HG03520 (cell line): ENCODE results near the gene COA8.
A peak's percentile ranks its signal among the peaks of the same experiment; 100 is the strongest.

ENCODE experiments used
- ATAC-seq: cut with Tn5 transposase; IDR thresholded peaks from one replicate; pipeline ENCODE4 v1.9.1; 2021; ENCODE audit warnings: mild to moderate bottlenecking, moderate library complexity; ENCODE audit not compliant: unreplicated experiment

COA8 gene

GRCh38 chr14:103562429-103563225, at the start of gene COA8, which contains the start of gene BAG5:
Gene COA8, plus strand, starts transcription at chr14:103562960. Its CDS starts 42 bp downstream, at chr14:103563002.
Gene BAG5, minus strand, starts transcription at chr14:103562657. Its CDS starts 1,493 bp downstream, at chr14:103561164.
- ATAC-seq: peak; percentile 63

GRCh38 chr14:103514596-103515421, 48.0 kb upstream of the COA8 start:
- no peak for ATAC-seq

GRCh38 chr14:103516426-103517173, 46.2 kb upstream of the COA8 start:
- no peak for ATAC-seq

- ATAC-seq: no peak
These were observed 45.6 kb upstream of the COA8 start for GRCh38 chr14:103517174-103517566.

- ATAC-seq: no peak
These were observed 44.9 kb upstream of the COA8 start for GRCh38 chr14:103517721-103518421.

GRCh38 chr14:103518422-103519042, 44.2 kb upstream of the COA8 start:
- ATAC-seq: no peak

GRCh38 chr14:103519043-103519836, 43.5 kb upstream of the COA8 start:
- ATAC-seq: no peak

- ATAC-seq: no peak
These were observed 42.9 kb upstream of the COA8 start for GRCh38 chr14:103519837-103520212.

- no peak for ATAC-seq
These were observed 42.5 kb upstream of the COA8 start for GRCh38 chr14:103520269-103520656.

- ATAC-seq: no peak
These were observed 41.9 kb upstream of the COA8 start for GRCh38 chr14:103520657-103521437.

- ATAC-seq: no peak
These were observed 41.3 kb upstream of the COA8 start for GRCh38 chr14:103521438-103521950.

GRCh38 chr14:103521951-103522563, 40.7 kb upstream of the COA8 start:
- no peak for ATAC-seq

GRCh38 chr14:103522649-103523574, 39.8 kb upstream of the COA8 start, which contains the start of gene CKB:
Gene CKB, minus strand, starts transcription at chr14:103522830. Its CDS starts 337 bp downstream, at chr14:103522493.
- ATAC-seq: no peak

- ATAC-seq: no peak
These were observed 39.2 kb upstream of the COA8 start for GRCh38 chr14:103523575-103523954.

- no peak for ATAC-seq
These were observed 38.5 kb upstream of the COA8 start for GRCh38 chr14:103524002-103524935.
